ENCODE data around the gene VAMP8.

DNA sequence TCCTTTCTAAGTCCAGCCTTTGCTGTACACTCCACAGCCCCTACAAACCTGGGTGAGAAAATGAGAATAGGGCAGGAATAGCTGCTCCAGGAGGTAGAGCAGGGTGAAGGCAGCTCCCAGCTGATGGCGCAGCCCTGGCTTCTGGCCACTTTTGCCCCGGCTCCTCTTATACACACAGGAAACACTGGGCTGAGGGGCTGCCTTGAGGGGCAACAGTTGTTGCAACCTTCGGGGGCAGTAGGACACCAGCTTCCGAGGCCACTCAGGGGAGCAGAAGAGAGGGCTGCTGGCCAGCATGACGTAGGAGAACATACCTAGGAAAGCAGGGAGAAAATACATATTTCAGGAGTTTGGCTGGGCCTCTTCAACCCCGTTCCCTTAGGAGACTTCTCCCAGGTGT lies 24.2 kb upstream of the VAMP8 start:
- TF ChIP-seq GATA2 (IDR thresholded peaks at IDR 0.05; ENCODE audit: low read depth, low read length): no peak
- no peak for TF ChIP-seq GATA3 (IDR thresholded peaks at IDR 0.05; ENCODE audit: low read depth, low read length)
